Stimulated activated CD8-positive, alpha-beta memory T cell treated with anti-CD3 and anti-CD28 coated beads, Interleukin-7, amount 100 ng/mL, for 48 hours (primary cell): ENCODE measurements around the gene BIRC6.
"Not testable (repeated sequence)": the region's sequence is repeated elsewhere in the genome, so short reads cannot be mapped to it uniquely, and the experiment has no call there.

ENCODE experiments used
- DNase-seq, 2 donors: peaks; one replicate each; pipeline ENCODE4 v3.0.0-alpha.2; 2020; ENCODE audit warnings: low read depth in 1 of 2; ENCODE audit errors: extremely low read depth in 1 of 2

The BIRC6 gene

GRCh38 chr2:32370942-32371341 is 14.1 kb downstream of the BIRC6 start:
- not testable (repeated sequence) for DNase-seq

- DNase-seq, result no peak
Measured at GRCh38 chr2:32372519-32373182, 15.8 kb downstream of the BIRC6 start.

GRCh38 chr2:32375228-32375892 is 18.5 kb downstream of the BIRC6 start:
- DNase-seq, result no peak

DNA sequence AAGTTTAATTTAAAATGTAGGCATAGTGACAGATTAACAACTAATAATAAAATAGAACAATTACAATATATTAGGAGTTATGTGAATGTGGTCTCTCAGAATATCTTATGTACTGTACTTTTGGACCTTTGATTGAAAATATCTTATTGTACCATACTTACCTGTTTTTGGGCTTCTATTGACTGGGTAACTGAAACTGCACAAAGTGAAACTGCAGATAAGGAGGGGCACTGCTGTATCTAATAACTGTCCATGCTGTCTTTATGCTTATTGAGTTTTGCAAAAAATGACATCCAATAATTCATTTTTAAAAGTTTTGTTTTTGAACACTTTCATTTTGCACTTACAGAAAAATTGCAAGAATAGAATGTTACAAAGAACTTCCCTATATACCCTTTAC is 19.9 kb downstream of the BIRC6 start:
- no peak for DNase-seq

GRCh38 chr2:32377928-32378327 is 21.1 kb downstream of the BIRC6 start:
- DNase-seq, result no peak

GRCh38 chr2:32379352-32379751 is 22.5 kb downstream of the BIRC6 start:
- DNase-seq, result no peak

- DNase-seq, result no peak
Measured at GRCh38 chr2:32383858-32384257, 27.0 kb downstream of the BIRC6 start.

DNA sequence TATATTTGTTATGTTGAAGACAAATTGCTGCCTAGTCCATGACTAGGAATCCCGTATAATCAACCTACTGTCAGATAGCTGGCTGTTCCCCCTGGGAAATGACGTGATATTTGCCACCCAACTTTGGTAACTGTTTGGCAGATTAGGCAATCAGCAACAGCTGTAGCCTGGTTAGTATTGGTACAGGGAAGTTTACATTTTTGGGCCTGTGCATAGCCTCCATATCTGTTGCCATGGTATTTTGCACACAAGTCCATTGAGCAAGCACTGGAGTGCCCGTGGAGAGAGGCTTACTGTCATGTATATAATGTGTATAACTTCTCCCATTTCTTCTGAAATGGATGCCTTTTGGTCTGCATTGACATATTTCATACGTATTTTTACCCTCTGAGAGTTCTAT is 27.7 kb downstream of the BIRC6 start:
- no peak for DNase-seq

GRCh38 chr2:32386739-32387138 is 29.9 kb downstream of the BIRC6 start:
- DNase-seq, result no peak

DNA sequence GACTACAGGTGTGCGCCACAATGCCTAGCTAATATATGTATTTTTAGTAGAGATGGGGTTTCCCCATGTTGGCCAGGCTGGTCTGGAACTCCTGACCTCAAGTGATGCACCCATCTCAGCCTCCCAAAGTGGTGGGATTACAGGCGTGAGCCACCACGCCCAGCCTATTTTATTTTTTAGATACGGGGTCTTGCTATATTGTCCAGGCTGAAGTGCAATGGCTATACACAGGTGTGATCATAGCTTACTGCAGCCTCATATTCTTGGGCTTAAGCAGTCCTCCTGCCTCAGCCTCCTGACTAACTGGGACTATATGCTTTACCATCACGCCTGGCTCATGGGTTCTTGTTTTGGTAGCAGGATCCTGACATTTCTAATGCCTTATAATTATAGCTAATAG is 42.4 kb downstream of the BIRC6 start:
- no peak for DNase-seq

- no peak for DNase-seq
Measured at GRCh38 chr2:32402091-32402490, 45.3 kb downstream of the BIRC6 start.

GRCh38 chr2:32403782-32404181 is 47.0 kb downstream of the BIRC6 start:
- DNase-seq, result no peak

DNA sequence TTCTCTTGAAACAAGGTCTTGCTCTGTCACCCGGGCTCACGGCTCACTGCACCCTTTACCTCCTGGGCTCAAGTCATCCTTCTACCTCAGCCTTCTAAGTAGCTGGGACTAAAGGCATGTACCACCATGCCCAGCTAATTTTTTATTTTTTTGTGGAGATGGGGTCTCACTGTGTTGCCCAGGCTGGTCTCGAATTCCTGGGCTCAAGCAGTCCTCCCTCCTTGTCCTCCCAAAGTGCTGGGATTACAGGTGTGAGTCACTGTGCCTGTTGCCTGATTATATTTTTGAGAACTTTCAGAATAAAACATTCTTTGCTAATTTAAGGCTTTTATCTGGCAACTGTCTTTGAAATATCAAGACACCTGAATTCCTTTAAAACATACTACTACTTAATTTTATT is 47.9 kb downstream of the BIRC6 start:
- no peak for DNase-seq

- no peak for DNase-seq
Measured at GRCh38 chr2:32416519-32416918, 59.7 kb downstream of the BIRC6 start.

DNA sequence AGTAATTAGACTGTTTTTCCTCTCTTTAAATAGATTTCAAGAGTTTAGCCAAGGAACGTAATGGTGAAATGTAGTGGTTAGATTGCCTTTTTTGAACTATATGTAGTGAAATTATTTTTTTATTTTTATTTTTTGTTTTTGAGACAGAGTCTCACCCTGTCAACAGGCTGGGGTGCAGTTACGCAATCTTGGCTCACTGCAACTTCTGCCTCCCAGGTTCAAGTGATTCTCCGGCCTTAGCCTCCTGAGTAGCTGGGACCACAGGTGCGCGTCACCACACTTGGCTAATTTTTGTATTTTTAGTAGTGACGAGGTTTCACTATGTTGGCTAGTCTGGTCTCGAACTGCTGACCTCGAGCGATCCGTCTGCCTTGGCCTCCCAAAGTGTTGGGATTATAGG is 60.8 kb downstream of the BIRC6 start:
- no peak for DNase-seq

DNA sequence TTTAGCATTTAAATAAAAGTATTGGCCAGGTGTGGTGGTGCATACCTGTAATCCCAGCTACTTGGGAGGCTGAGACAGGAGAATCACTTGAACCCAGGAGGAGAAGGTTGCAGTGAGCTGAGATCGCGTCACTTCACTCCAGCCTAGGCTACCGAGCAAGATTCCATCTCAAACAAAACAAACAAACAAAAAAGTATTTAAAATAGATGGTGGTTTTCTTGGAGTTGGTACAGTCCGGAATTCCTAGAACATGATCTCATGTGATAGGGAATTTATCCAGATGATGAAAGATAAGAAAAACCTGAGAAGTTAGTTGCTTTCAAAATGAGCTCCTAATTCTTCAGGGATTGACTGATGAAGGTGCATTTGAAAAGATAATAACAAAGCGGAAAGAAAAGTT is 62.0 kb downstream of the BIRC6 start:
- DNase-seq, result no peak

- DNase-seq, result no peak
Measured at GRCh38 chr2:32422133-32422532, 65.3 kb downstream of the BIRC6 start.

DNA sequence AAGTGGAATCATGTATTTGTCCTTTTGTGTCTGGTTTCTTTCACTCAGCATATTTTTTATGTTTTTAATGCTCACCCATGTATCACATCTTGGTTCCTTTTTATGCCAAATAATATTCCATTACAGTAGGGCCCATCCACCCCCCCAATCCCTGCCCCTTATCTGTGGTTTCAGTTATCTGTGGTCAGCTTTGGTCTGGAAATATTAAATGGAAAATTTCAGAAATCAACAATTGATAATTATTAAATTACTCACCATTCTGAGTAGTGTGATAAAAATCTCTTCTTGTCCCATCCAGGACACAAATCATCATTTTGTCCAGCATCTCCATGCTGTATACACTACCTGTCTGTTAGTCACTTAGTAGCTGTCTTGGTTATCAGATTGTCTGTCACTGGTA is 66.7 kb downstream of the BIRC6 start:
- DNase-seq, result no peak

DNA sequence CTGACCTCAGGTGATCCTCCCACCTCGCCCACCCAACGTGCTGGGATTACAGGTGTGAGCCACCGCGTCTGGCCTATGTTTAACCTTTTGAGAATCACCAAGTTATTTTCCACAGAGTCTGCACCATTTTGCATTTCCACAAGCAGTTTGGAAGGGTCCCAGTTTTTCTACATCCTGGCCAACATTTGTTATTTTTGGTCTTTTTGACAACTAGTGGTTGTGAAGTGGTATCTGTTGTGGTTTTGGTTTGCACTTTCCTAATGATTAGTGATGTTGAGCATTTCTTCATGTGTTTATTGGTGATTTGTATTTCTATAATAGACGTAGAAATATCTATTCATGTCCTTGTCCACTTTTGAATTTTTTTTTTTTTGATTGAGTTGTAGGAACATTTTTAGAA is 67.9 kb downstream of the BIRC6 start:
- DNase-seq, result no peak

GRCh38 chr2:32425719-32426141 is 68.9 kb downstream of the BIRC6 start:
- DNase-seq, result no peak

GRCh38 chr2:32427672-32428610 is 71.1 kb downstream of the BIRC6 start:
- DNase-seq, result no peak

- no peak for DNase-seq
Measured at GRCh38 chr2:32430804-32431203, 74.0 kb downstream of the BIRC6 start.
